GM21825 (cell line): ENCODE measurements around the gene MFAP3.

Source experiments
- ATAC-seq: cut with Tn5 transposase; IDR thresholded peaks from one replicate; pipeline ENCODE4 v1.9.1; 2021; ENCODE audit warnings: mild to moderate bottlenecking, moderate library complexity; ENCODE audit not compliant: unreplicated experiment

The MFAP3 gene

DNA sequence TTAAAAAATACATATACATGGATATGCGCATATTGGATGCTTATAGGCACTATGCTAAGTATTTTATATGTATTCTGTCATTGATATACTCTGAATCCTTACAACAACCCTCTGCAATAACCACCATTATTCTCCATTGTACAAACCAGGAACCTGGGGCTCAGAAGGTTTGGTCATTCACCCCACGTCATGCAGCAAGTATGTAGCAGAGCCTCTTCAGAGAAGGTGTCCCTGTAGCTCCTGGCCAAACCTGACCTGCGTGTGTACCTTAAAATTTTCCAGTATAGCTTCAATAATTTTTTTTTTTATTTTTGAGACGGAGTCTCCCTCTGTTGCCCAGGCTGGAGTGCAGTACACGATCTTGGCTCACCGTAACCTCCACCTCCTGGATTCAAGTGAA is 51.9 kb downstream of the MFAP3 start:
- no peak for ATAC-seq

DNA sequence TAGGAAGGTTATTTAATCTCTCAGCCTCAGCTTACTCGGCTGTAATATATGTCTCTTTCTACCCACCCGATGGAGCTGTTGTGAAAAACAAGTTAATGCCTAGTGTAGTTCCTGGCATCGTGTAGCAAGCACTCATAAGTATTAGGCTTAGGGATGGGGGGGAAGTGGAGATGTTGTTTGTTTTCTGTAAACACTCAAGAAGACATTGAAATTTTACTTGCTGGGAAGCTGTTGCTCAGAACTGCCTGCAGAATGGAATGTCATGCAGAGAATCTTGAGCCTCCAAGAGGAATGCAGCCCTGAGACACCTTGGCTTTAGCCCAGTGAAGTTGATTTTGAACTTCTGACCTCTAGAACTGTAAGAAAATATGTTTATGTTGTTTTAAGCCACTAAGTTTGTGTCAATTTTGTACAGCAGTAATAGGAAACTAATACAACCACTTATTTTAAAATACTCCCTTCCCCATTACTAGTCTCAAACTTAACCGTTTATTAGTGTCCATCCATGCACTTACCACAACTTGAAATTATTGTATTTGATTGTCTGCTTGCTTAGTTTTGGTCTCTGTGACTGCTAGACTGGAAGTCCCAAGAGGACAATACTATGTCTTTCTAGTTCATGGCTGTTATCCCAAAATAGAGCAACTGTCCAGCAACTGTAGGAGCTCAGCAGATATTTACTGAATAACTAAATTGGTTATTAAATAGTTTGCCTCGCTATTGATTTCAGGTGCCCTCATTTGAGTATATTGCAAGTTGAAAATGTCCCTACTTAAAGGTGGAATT is 53.8 kb downstream of the MFAP3 start:
- ATAC-seq = no peak

DNA sequence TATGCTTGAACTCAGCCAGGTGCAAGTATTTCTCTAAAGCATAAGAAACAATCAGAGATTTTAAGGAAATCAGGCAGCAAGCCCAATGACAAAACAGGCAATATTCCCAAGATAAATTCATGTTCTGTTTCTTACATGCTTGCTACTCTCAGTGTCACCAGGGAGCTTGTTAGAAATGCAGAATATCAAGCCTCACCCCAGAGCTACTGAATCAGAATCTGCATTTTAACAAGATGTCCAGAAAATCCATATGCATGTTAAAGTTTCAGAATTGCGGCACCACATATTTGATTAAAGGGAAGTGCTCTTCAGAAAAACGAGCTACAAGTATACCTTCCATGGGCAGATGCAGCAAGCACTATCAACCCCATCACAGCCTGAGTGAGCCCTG is 54.4 kb downstream of the MFAP3 start:
- ATAC-seq = no peak

DNA sequence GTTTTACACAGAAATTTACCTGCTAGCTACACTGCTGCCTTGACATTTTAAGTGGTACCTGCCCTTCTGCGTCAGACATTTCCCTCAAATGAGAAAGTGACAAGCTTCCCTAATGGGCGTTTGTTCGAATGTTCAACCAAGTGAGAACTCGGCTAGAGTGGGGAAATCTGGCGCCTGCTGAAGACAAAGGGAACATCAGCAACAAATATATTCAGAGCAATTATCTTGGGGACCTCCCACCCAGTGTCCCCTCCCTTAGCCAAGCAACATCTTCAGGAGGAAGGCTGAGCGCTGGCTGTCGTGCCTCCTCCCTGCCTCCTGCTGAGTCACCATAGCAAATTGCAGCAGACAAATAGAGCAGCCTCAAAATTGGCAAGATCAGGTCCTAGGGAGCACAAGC is 57.1 kb downstream of the MFAP3 start:
- no peak for ATAC-seq

DNA sequence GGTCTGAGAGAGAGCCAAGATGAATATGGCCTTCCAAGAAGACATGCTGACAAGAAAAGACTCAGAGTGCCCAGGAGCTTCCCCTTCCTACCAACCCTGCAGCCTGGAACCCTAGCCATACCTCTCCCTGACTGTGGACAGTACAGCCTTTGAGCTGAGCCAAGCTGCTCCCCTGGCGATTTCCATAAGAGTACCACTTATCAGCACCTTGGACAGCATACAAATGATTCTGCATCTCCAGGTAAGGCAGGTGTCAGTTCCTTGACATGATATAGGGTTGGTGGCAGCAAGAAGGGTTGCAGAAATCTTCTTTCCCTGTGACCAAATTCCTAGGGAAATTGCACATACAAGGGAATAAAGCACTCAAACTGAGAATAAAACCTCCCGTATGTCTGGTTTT is 58.3 kb downstream of the MFAP3 start:
- no peak for ATAC-seq

DNA sequence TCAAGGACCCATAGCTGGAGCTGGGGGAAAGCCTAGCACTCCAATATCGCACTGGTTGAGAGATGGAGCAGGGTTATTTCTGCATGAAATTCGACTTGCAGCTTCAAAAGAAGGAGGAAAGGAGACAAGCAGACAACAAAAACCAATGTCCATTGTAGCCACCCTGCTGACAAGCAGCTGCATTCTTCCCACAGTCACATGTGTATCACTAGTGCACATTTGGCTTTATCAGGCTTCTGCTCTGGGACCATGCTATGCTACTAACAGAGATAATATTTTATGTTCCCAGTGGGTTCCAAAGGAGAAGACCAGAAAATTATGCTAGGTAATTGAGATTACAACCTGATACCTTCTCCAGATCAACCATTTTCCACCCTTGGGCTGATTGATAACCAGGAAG is 59.7 kb downstream of the MFAP3 start:
- no peak for ATAC-seq

DNA sequence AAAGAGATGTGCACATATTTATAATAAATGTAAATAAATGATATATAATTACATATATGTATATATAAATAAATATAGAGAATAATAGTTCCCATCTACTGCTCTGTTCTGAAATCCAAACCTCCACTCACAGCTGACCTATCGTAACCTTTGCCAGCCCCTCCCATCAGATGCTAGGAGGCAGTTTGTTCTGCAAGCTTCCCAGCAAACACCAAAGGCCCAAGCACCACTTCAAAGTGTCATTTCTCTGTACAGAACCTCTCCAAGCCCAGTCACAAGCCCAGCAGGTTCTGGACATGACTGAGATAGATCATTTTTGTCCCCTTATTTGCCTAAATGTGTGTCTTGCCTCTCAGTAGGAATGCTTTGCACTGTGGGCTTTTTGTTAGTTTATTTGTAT is 62.4 kb downstream of the MFAP3 start:
- ATAC-seq = no peak

DNA sequence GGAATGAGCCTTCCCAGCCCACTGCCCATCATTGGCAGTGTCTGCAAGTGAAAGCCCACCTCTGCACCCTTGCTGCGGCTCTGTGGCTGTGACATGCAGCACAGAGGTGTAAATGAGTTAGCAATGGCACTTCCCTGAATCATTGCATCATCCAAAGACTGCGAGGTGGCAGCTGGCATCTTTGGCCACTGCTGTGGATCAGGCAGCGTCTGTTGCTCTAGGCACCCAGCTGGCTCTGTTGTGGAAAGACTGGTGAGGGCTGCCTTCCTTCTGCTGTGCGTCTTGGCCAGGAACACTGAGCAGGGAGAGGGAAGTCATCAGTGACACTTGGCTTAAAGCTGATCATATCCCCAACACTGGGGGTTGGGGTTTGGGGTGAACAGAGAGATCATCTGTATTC is 64.5 kb downstream of the MFAP3 start:
- no peak for ATAC-seq
